Right lobe of liver (tissue), 6 donors: ENCODE measurements around the gene CCDC50. TPM values are rescaled to one million over a fixed set of nuclear protein-coding genes. Genes with fewer than 3 reads are reported as not detected.

Experiments used
- ATAC-seq, 4 donors: fragments of 200-7000 bp; cut with Tn5 transposase; one replicate each; pipeline ENCODE4 v1.9.1; 2020; ENCODE audit warnings: mild to moderate bottlenecking in 4 of 4, moderate library complexity in 4 of 4
- DNase-seq, 3 donors: peaks; one replicate each; pipeline ENCODE4 v3.0.0-alpha.2; 2020
- H3K27ac ChIP-seq, 3 donors: fragments of 200-600 bp; one replicate each; pipeline ENCODE4 v1.8.0; 2022
- H3K27me3 ChIP-seq, 2 donors: fragments of 200-600 bp; one replicate each; pipeline ENCODE4 v1.8.0; 2022
- H3K36me3 ChIP-seq, 4 donors: fragments of 200-600 bp; sonication (generic) in 1 of 4; one replicate each; pipeline versions ENCODE4 v1.5.1 to v1.8.0; 2017 to 2022; ENCODE audit warnings: control low read depth in 1 of 4
- H3K4me1 ChIP-seq, 4 donors: fragments of 200-600 bp; sonication (generic) in 1 of 4; one replicate each; pipeline versions ENCODE4 v1.5.1 to v1.8.0; 2017 to 2022; ENCODE audit warnings: control low read depth in 1 of 4
- H3K4me3 ChIP-seq, 3 donors: fragments of 200-600 bp; one replicate each; pipeline ENCODE4 v1.8.0; 2022
- H3K9me3 ChIP-seq, 4 donors: fragments of 200-600 bp; sonication (generic) in 1 of 4; one replicate each; pipeline versions ENCODE4 v1.5.1 to v1.8.0; 2017 to 2022; ENCODE audit warnings: control low read depth in 1 of 4
- POLR2A ChIP-seq: fragments of 450-650 bp; IDR thresholded peaks from one replicate; pipeline ENCODE4 v1.6.1; 2017; ENCODE audit warnings: antibody characterized with exemption, mild to moderate bottlenecking
- WGBS: methylation state at CpG from one replicate; pipeline ENCODE4 v1.1.6; 2018; ENCODE audit warnings: low coverage, low lambda C conversion rate; ENCODE audit not compliant: insufficient coverage; ENCODE audit errors: missing lambda C conversion rate; 5-methylcytosine and 5-hydroxymethylcytosine counted together
- intact Hi-C, 2 donors: fragments of 100-400 bp; cut with DNase I; formaldehyde crosslinking; loops; one replicate each; pipeline versions ENCODE4 v1.11.2 to v1.14.1; 2022
- total RNA-seq, 6 experiments: library from RNA; depleted of rRNA in 2 of 6; stranded (reverse); fragments of >200 nt in 2 of 6; fragmentation: NEBNext Ultra II Directional in 3 of 6; extraction: Animal tissue kit (Norgen Biotek cat#: 25700) in 3 of 6; gene quantifications; one replicate each; pipeline versions ENCODE4 v1.1.0 to v1.2.4, GENCODE V29; 2016 to 2023
- TF ChIP-seq, protein P1 (sequence below), 4 donors: fragments of 200-600 bp in 3 of 4; fragments of 450-650 bp in 1 of 4; IDR thresholded peaks; one replicate each; pipeline versions ENCODE4 v1.5.1 to v1.8.0; 2016 to 2022; ENCODE audit warnings: antibody characterized with exemption in 4 of 4, mild to moderate bottlenecking in 2 of 4
- donor health status: DM: no; HTN: yes; CAD: no.
- donor health status: DM: no; HTN: no; CAD: no.
- donor health status: DM: no; HTN: no; CAD: no.
- donor health status: DM: no; HTN: yes; CAD: no.
- donor health status: DM: no; HTN: yes; CAD: no.

Gene CCDC50
- total RNA-seq, 6 experiments from 2014 or later: 36.1 to 96.3 (median 65.1) TPM

DNA sequence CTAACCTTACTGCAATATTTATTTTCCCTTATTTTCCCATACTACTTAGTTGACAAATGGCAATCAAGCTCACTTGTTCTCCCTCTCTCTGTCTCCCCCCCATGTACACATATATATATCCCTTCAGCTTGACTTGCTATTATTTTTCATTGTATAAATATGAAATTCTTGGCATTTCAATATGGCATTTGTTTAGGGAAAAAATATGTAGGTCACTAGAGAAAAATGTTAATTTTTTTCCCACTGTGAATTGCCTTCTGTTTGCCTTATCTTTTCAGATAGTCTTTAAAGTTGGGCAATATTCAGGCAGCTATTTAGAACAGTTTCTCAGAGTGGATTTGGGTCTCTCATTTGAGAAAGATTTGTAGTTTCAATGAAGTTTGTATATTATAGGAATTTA is 64.0 kb downstream of the CCDC50 start:
- Histone ChIP-seq H3K4me3 (no peak overlapping the region), H3K9me3 (no peaks in the 10 kb centered on the region), H3K36me3 (peaks cover 0 to 14% (median 4%) of the 10 kb centered on the region in 4 donors), H3K27me3 (no peaks in the 10 kb centered on the region), H3K27ac (no peak overlapping the region), H3K4me1 (no peaks in the 10 kb centered on the region)
- DNase-seq (no peak), ATAC-seq (no peak)
- no peak for TF ChIP-seq POLR2A
- TF ChIP-seq, protein P1, sequence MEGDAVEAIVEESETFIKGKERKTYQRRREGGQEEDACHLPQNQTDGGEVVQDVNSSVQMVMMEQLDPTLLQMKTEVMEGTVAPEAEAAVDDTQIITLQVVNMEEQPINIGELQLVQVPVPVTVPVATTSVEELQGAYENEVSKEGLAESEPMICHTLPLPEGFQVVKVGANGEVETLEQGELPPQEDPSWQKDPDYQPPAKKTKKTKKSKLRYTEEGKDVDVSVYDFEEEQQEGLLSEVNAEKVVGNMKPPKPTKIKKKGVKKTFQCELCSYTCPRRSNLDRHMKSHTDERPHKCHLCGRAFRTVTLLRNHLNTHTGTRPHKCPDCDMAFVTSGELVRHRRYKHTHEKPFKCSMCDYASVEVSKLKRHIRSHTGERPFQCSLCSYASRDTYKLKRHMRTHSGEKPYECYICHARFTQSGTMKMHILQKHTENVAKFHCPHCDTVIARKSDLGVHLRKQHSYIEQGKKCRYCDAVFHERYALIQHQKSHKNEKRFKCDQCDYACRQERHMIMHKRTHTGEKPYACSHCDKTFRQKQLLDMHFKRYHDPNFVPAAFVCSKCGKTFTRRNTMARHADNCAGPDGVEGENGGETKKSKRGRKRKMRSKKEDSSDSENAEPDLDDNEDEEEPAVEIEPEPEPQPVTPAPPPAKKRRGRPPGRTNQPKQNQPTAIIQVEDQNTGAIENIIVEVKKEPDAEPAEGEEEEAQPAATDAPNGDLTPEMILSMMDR (IDR thresholded peaks at IDR 0.05): no peak
- intact Hi-C loops: no loop called here

DNA sequence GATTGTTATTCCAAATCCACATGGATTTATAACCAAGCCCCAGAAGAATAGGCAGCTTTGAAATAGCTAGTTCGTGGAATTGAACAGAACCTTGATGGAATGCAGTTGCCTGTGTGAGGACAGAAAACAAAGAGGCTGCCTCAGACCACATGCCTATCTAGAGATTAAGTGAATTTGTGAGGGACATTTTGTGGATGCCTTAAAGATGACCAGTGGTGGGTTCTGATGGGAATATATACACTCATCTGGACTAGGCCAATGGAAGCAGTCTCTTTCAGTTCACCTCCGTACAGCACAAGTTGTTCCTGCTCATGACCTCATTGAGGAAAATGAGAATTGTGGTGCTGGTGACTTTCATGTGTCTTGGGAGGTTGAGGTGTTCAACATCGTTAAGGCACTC is 68.6 kb downstream of the CCDC50 start:
- intact Hi-C loops: no loop called here

DNA sequence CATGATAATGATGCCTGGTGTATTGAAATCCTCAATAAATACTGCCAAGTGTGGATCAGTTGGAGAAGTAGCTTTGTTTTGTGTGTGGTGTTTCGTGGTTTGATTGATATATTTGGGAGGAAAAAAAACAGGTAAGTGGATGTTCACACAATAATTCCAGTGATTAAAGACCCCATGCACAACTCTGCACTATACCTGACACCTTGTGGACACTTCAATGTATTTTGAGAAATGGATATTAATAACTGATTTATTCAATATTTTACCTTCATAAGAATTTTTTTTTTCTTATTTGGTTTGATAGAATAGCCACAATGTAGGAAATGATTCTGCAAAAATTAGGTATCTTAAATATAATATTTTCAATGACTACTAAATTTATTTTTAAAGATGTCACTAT is 69.4 kb downstream of the CCDC50 start:
- no peaks in the 10 kb centered on the region for H3K9me3 ChIP-seq
- ATAC-seq (no peak), DNase-seq (no peak)
- H3K27me3 ChIP-seq: no peaks in the 10 kb centered on the region
- TF ChIP-seq, protein P1 (IDR thresholded peaks at IDR 0.05): no peak
- no peak for TF ChIP-seq POLR2A
- no peaks in the 10 kb centered on the region for H3K4me1 ChIP-seq
- H3K4me3 ChIP-seq: no peak overlapping the region
- peaks cover 0 to 3% (median 0%) of the 10 kb centered on the region in 4 donors for H3K36me3 ChIP-seq
- 80% methylated on average over 1 of the region's 1 CpG for WGBS
- H3K27ac ChIP-seq: no peak overlapping the region
- intact Hi-C loops: no loop called here

More for the DNA sequence above, 68.6 kb downstream of the CCDC50 start:
- Histone ChIP-seq H3K36me3 (peaks cover 0 to 3% (median 0%) of the 10 kb centered on the region in 4 donors), H3K27me3 (no peaks in the 10 kb centered on the region), H3K27ac (no peak overlapping the region), H3K9me3 (no peaks in the 10 kb centered on the region), H3K4me3 (no peak overlapping the region), H3K4me1 (no peaks in the 10 kb centered on the region)
- 89% methylated on average over 3 of the region's 3 CpGs for WGBS
- DNase-seq (no peak), ATAC-seq (no peak)
- no peak for TF ChIP-seq POLR2A
- TF ChIP-seq, protein P1 (IDR thresholded peaks at IDR 0.05): no peak

DNA sequence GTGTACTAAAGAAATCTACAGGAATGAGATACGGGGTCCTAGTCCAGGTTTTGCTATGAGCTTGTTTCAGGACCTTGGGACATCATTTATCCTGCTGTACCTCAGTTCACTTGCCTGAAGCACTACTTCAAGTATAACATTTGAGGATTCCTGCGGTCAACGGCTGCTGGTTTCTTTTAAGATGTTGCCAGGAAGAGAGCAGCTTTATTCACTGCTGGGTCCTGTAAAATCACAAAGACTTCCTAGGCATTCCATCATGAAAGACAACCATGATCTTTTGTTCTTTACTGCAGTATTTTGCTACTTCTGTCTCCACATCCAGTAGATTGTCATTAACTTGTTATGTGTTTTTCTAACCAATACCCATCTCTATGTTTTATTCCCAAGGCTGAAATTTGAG is 70.7 kb downstream of the CCDC50 start:
- peaks cover 0 to 3% (median 0%) of the 10 kb centered on the region in 4 donors for H3K36me3 ChIP-seq
- H3K27me3 ChIP-seq: no peaks in the 10 kb centered on the region
- DNase-seq (no peak), ATAC-seq (no peak)
- H3K9me3 ChIP-seq: no peaks in the 10 kb centered on the region
- intact Hi-C loops: no loop called here
- TF ChIP-seq, protein P1 (IDR thresholded peaks at IDR 0.05): no peak
- no peak for TF ChIP-seq POLR2A
- WGBS: 72% methylated on average over 2 of the region's 3 CpGs
- no peaks in the 10 kb centered on the region for H3K4me1 ChIP-seq
- H3K27ac ChIP-seq: no peak overlapping the region
- H3K4me3 ChIP-seq: no peak overlapping the region

DNA sequence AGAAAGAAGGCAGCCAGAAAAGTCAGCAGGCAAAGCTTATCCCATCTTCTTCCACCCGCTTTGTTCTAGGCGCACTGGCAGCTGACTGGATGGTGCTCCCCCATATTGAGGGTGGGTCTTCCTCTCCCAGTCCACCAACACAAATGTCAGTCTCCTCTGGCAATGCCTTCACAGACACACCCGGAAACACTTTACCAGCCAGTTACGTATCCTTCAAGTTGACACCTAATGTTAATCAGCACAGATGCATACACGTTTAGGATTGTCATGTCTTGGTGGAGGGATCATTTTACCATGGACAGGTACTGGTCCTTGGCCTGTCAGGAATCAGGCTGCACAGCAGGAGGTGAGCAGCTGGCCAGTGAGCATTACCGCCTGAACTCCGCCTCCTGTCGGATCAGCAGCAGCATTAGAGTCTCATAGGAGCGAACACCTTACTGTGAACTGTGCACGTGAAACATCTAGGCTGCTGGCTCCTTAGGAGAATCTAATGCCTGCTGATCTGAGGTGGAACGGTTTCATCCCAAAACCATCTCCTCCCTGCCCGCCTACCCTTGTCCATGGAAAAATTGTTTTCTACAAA is 72.7 kb downstream of the CCDC50 start:
- DNase-seq (no peak), ATAC-seq (peak in 2 of 4 donors; percentile 16 to 27)
- no peaks in the 10 kb centered on the region for H3K9me3 ChIP-seq
- intact Hi-C loops: no loop called here
- H3K4me3 ChIP-seq: no peak overlapping the region
- peaks cover 0 to 1% (median 0%) of the 10 kb centered on the region in 4 donors for H3K36me3 ChIP-seq
- H3K27ac ChIP-seq: no peak overlapping the region
- 83% methylated on average over 6 of the region's 12 CpGs for WGBS
- H3K27me3 ChIP-seq: no peaks in the 10 kb centered on the region
- no peaks in the 10 kb centered on the region for H3K4me1 ChIP-seq
- TF ChIP-seq POLR2A: no peak
- TF ChIP-seq, protein P1 (IDR thresholded peaks at IDR 0.05): no peak
